Liver (tissue), 9 donors: ENCODE data around the gene RAPGEF6. TPM values are rescaled to one million over a fixed set of nuclear protein-coding genes. Genes with fewer than 3 reads are reported as not detected.

Source experiments
- DNase-seq: peaks from one replicate; pipeline ENCODE4 v3.0.0-alpha.2; 2017; ENCODE audit warnings: low spot score
- H3K27ac ChIP-seq, 2 donors: one replicate each; pipeline ENCODE4 v1.7.0; 2013; ENCODE audit warnings: inconsistent platforms in 2 of 2, low read length in 2 of 2, control low read depth in 1 of 2, low read depth in 1 of 2, mild to moderate bottlenecking in 1 of 2
- H3K27me3 ChIP-seq, 4 donors: one replicate each; pipeline versions ENCODE4 v1.6.1 to v1.7.0; 2013; ENCODE audit warnings: low read length in 3 of 4, inconsistent platforms in 1 of 4, mild to moderate bottlenecking in 1 of 4, moderate library complexity in 1 of 4; ENCODE audit not compliant: control insufficient read depth in 4 of 4, insufficient read depth in 4 of 4
- H3K36me3 ChIP-seq, 4 donors: one replicate each; pipeline versions ENCODE4 v1.6.1 to v1.7.0; 2013; ENCODE audit warnings: low read length in 3 of 4, mild to moderate bottlenecking in 3 of 4, low read depth in 1 of 4, moderate library complexity in 1 of 4; ENCODE audit not compliant: control insufficient read depth in 4 of 4, insufficient read depth in 3 of 4
- H3K4me1 ChIP-seq, 4 donors: one replicate each; pipeline versions ENCODE4 v1.6.1 to v1.7.0; 2013; ENCODE audit warnings: low read length in 3 of 4, mild to moderate bottlenecking in 3 of 4, moderate library complexity in 1 of 4; ENCODE audit not compliant: control insufficient read depth in 4 of 4, insufficient read depth in 4 of 4
- H3K4me3 ChIP-seq, 3 donors: one replicate each; pipeline versions ENCODE4 v1.6.1 to v1.7.0; 2013; ENCODE audit warnings: low read length in 3 of 3, control low read depth in 1 of 3, low read depth in 1 of 3, mild to moderate bottlenecking in 1 of 3
- H3K9ac ChIP-seq, 2 donors: one replicate each; pipeline ENCODE4 v1.7.0; 2013; ENCODE audit warnings: low read length in 2 of 2, mild to moderate bottlenecking in 2 of 2, moderate library complexity in 2 of 2, control low read depth in 1 of 2, low read depth in 1 of 2
- H3K9me3 ChIP-seq, 4 donors: one replicate each; pipeline versions ENCODE4 v1.6.1 to v1.7.0; 2013; ENCODE audit warnings: low read length in 3 of 4; ENCODE audit not compliant: control insufficient read depth in 4 of 4
- ATF3 ChIP-seq: IDR thresholded peaks from 2 replicates; pipeline ENCODE4 v1.6.1; 2016; ENCODE audit warnings: antibody characterized with exemption
- EGR1 ChIP-seq, 2 donors: IDR thresholded peaks; 2 replicates each; pipeline ENCODE4 v1.6.1; 2016 to 2018; ENCODE audit warnings: antibody characterized with exemption in 2 of 2, low read depth in 2 of 2
- FOXA1 ChIP-seq: IDR thresholded peaks from 2 replicates; pipeline ENCODE4 v1.6.1; 2016; ENCODE audit warnings: antibody characterized with exemption
- FOXA2 ChIP-seq: IDR thresholded peaks from 2 replicates; pipeline ENCODE4 v1.6.1; 2016; ENCODE audit warnings: antibody characterized with exemption
- GABPA ChIP-seq, 2 donors: IDR thresholded peaks in 1 of 2; conservative IDR thresholded peaks in 1 of 2; 2 replicates each; pipeline ENCODE4 v1.6.1; 2016; ENCODE audit warnings: antibody characterized with exemption in 2 of 2, mild to moderate bottlenecking in 1 of 2, moderate library complexity in 1 of 2
- HNF4A ChIP-seq, 2 donors: conservative IDR thresholded peaks; 2 replicates each; pipeline ENCODE4 v1.6.1; 2016; ENCODE audit warnings: antibody characterized with exemption in 2 of 2, mild to moderate bottlenecking in 2 of 2
- HNF4G ChIP-seq: IDR thresholded peaks from 2 replicates; pipeline ENCODE4 v1.6.1; 2016; ENCODE audit warnings: antibody characterized with exemption
- JUND ChIP-seq, 2 donors: IDR thresholded peaks; 2 replicates each; pipeline ENCODE4 v1.6.1; 2016; ENCODE audit warnings: antibody characterized with exemption in 2 of 2
- MAX ChIP-seq: IDR thresholded peaks from 2 replicates; pipeline ENCODE4 v1.6.1; 2016; ENCODE audit warnings: antibody characterized with exemption
- NR2F2 ChIP-seq: IDR thresholded peaks from 2 replicates; pipeline ENCODE4 v1.6.1; 2016; ENCODE audit warnings: antibody characterized with exemption
- RAD21 ChIP-seq, 2 donors: IDR thresholded peaks; 2 replicates each; pipeline ENCODE4 v1.6.1; 2016; ENCODE audit warnings: antibody characterized with exemption in 2 of 2, mild to moderate bottlenecking in 2 of 2
- REST ChIP-seq: IDR thresholded peaks from 2 replicates; pipeline ENCODE4 v1.6.1; 2016; ENCODE audit warnings: antibody characterized with exemption, mild to moderate bottlenecking
- RXRA ChIP-seq, 2 donors: IDR thresholded peaks; 2 replicates each; pipeline ENCODE4 v1.6.1; 2017 to 2018; ENCODE audit warnings: antibody characterized with exemption in 2 of 2, mild to moderate bottlenecking in 1 of 2
- SP1 ChIP-seq: IDR thresholded peaks from 2 replicates; pipeline ENCODE4 v1.6.1; 2018; ENCODE audit warnings: antibody characterized with exemption, mild to moderate bottlenecking
- TAF1 ChIP-seq: conservative IDR thresholded peaks from 2 replicates; pipeline ENCODE4 v1.6.1; 2016; ENCODE audit warnings: antibody characterized with exemption, mild to moderate bottlenecking
- YY1 ChIP-seq: IDR thresholded peaks from 2 replicates; pipeline ENCODE4 v1.6.1; 2016; ENCODE audit warnings: antibody characterized with exemption, mild to moderate bottlenecking
- WGBS: extraction: QIAGEN DNeasy Blood & Tissue Kit; methylation state at CpG from one replicate; pipeline ENCODE4 v1.1.7; 2013; 5-methylcytosine and 5-hydroxymethylcytosine counted together
- polyA plus RNA-seq, 2 donors: library from polyadenylated mRNA; stranded (reverse) in 1 of 2; unstranded in 1 of 2; fragments of 200-250 nt in 1 of 2; fragments of >200 nt in 1 of 2; fragmentation: Nextera tagmentation in 1 of 2; extraction: Ambion mirVana in 1 of 2; gene quantifications; one replicate each; pipeline versions ENCODE4 v1.2.1 to v1.2.3, GENCODE V29; 2013 to 2015
- total RNA-seq, 2 donors: library from RNA; depleted of rRNA; stranded (reverse); fragments of >200 nt; gene quantifications; one replicate each; pipeline ENCODE4 v1.2.3, GENCODE V29; 2014
- TF ChIP-seq, protein P1 (sequence below): fragments of 150-350 bp; IDR thresholded peaks from 2 replicates; pipeline ENCODE4 v1.5.1; 2017; ENCODE audit warnings: improper control_type of control experiment, low read depth, low read length; ENCODE audit not compliant: missing input control
- TF ChIP-seq, protein P2 (sequence below): IDR thresholded peaks from 2 replicates; pipeline ENCODE4 v1.6.1; 2016; ENCODE audit warnings: antibody characterized with exemption
- donor health status: healthy.
- donor health status: healthy.
- donor health status: healthy.
- donor health status: healthy.
- donor health status: healthy.

Gene RAPGEF6
- total and polyA plus RNA-seq, 4 donors = 1.7 to 16.1 (median 8.6) TPM

DNA sequence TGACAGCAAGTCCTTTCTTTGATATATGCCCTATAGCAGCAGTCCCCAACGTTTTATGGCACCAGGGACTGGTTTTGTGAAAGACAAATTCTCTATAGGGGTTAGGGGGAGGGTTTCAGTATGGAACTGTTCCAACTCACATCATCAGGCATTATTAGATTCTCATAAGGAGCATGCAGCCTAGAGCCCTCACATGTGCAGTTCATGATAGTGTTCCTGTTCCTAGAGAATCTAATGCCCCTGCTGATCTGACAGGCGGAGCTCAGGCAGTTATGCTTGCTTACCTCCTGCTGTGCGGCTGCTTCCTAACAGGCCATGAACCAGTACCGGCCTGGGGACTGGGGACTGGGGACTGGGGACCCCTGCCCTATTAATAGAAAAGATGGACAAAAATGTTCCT, 2.7 kb upstream of the RAPGEF6 start:
- no peaks in the 10 kb centered on the region for H3K27me3 ChIP-seq
- peaks cover 3 to 21% (median 7%) of the 10 kb centered on the region in 4 donors for H3K4me1 ChIP-seq
- no peaks in the 10 kb centered on the region for H3K9me3 ChIP-seq
- no peak for TF ChIP-seq EGR1 (IDR thresholded peaks at IDR 0.05; ENCODE audit: low read depth in 2 of 2)
- TF ChIP-seq REST = no peak
- TF ChIP-seq, protein P1, sequence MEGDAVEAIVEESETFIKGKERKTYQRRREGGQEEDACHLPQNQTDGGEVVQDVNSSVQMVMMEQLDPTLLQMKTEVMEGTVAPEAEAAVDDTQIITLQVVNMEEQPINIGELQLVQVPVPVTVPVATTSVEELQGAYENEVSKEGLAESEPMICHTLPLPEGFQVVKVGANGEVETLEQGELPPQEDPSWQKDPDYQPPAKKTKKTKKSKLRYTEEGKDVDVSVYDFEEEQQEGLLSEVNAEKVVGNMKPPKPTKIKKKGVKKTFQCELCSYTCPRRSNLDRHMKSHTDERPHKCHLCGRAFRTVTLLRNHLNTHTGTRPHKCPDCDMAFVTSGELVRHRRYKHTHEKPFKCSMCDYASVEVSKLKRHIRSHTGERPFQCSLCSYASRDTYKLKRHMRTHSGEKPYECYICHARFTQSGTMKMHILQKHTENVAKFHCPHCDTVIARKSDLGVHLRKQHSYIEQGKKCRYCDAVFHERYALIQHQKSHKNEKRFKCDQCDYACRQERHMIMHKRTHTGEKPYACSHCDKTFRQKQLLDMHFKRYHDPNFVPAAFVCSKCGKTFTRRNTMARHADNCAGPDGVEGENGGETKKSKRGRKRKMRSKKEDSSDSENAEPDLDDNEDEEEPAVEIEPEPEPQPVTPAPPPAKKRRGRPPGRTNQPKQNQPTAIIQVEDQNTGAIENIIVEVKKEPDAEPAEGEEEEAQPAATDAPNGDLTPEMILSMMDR = no peak
- no peak for TF ChIP-seq YY1
- TF ChIP-seq FOXA1 = no peak
- TF ChIP-seq, protein P2, sequence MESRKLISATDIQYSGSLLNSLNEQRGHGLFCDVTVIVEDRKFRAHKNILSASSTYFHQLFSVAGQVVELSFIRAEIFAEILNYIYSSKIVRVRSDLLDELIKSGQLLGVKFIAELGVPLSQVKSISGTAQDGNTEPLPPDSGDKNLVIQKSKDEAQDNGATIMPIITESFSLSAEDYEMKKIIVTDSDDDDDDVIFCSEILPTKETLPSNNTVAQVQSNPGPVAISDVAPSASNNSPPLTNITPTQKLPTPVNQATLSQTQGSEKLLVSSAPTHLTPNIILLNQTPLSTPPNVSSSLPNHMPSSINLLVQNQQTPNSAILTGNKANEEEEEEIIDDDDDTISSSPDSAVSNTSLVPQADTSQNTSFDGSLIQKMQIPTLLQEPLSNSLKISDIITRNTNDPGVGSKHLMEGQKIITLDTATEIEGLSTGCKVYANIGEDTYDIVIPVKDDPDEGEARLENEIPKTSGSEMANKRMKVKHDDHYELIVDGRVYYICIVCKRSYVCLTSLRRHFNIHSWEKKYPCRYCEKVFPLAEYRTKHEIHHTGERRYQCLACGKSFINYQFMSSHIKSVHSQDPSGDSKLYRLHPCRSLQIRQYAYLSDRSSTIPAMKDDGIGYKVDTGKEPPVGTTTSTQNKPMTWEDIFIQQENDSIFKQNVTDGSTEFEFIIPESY = no peak
- no peak for TF ChIP-seq RXRA (IDR thresholded peaks at IDR 0.05)
- TF ChIP-seq NR2F2 = no peak
- TF ChIP-seq MAX = no peak
- TF ChIP-seq RAD21 (IDR thresholded peaks at IDR 0.05) = no peak
- TF ChIP-seq FOXA2 = no peak
- no peak for TF ChIP-seq HNF4G
- TF ChIP-seq SP1 = no peak
- TF ChIP-seq JUND (IDR thresholded peaks at IDR 0.05) = no peak
- TF ChIP-seq TAF1 = no peak
- TF ChIP-seq HNF4A (conservative IDR thresholded peaks at IDR 0.05) = no peak
- no peak for TF ChIP-seq ATF3
- no peak for TF ChIP-seq GABPA (IDR thresholded peaks at IDR 0.05 in 1 of 2, conservative IDR thresholded peaks at IDR 0.05 in 1 of 2)
- H3K27ac ChIP-seq = no peak overlapping the region
- no peak for DNase-seq
- H3K36me3 ChIP-seq = peaks cover 0 to 5% (median 0%) of the 10 kb centered on the region in 4 donors
- H3K4me3 ChIP-seq = no peak overlapping the region
- 88% methylated on average over 4 of the region's 4 CpGs for WGBS
- H3K9ac ChIP-seq = no peak overlapping the region
